NCI-H128 (cell line): ENCODE data around the gene HSDL1.

Experiments
- DNase-seq: peaks from one replicate; lab custom pipeline; 2025; ENCODE audit not compliant: unreplicated experiment; lab: John Stamatoyannopoulos, UW

Gene HSDL1

DNA sequence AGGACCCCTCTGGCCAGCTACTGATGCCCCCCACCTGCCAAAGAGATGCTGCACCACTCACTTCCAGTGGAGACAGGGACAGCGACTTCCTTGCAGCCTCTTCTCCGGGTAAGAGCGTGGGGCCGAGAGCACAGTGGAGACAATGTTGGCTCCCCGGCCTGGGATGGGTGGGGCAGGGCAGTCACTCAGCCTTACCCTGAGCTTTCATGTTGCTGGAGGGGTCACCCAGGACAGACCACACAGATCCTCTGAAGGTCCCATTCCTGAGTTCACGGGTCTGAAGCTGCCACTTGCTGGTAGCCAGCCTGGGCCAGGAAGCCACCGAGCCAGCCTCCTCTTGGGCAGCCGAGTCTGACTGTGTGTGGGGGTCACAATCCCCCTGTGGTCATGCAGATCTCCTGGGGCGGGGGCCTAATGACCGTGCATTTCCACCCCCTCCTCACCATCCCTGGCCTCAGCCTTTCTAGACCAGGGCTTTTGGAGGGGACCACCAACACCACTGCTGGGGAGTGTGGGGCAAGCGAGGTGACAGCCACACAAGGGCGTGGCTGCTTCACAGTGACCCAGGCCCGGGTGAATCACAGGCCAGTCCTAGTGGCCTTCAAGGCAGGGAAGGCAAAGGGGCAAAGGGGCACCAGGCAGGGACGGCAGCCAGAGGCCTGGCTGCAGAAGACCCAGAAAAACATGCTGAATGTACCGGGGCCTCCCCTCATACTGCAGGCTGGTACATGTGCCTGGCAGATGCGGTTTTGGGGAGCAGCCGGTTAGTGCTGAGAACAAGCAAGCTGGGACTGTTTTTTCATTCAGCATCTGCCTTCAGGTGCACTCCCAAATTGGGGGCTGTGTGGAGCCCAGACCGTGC lies 31.4 kb upstream of the HSDL1 start:
- no peak for DNase-seq

DNA sequence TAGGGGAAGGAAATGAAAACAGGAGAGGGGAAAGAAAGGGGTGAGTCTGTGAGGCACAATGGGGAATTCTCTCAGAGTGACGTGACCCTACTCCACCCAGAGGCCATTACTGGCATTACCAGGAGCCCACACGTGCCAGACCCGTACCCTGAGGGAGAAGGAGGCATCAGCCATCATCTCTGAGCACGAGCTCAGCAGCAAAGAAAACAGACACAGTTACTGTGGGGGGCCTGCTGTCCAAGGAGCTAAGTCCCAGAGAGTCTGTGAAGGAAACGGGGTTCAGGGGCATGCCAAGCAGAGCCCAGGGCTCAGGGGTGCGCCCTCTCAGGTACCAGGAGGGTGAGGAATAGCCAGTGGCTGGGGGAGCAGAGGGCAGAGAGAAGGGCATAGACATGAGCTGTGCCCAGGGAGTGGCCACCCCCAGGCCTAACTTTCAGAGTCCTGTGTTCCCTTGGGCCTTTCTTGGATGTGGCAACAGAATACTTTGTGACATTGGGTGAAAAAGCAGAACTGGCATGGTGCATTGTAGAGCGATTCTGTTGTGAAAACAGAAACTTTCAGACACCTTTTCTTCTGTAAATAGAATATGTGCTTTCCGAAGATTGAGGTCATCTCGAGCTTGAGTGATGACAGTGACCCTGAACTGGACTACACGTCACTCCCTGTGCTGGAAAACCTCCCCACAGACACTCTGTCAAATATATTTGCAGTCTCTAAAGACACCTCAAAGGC lies 30.5 kb upstream of the HSDL1 start:
- no peak for DNase-seq

DNA sequence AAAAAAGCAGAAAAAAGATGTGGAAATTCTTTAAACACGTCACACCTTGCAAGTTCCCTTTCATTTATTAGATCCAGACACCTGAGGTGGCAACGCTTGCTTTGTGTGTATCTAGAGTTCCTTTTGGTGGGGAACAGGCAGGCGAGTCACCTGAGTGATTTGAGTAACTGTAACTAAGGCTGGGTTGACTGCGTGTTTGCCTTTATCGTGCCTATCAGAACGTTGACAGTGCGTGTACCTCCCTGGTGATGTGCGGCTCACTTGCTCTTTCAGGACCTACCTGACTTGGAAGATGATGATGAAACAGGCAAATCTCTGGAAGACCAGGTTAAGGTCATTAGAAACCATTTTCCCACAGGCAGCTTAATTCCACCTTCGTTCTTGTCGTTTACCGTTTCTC lies 29.4 kb upstream of the HSDL1 start:
- no peak for DNase-seq

DNA sequence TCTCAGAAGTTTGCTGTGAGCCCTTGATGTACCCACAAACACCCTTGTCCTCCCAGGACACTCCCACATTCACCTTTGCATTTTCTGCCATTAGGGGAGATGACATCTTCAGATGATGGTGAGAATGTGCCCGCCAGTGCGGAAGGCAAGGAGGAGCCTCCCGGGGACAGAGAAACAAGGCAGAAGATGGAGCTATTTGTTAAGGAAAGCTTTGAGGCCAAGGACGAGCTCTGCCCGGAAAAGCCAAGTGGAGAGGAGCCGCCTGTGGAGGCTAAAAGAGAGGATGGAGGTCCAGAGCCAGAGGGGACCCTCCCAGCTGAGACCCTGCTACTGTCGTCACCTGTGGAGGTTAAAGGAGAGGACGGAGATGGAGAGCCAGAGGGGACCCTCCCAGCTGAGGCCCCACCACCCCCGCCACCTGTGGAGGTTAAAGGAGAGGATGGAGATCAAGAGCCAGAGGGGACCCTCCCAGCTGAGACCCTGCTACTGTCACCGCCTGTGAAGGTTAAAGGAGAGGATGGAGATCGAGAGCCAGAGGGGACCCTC lies 24.9 kb upstream of the HSDL1 start:
- no peak for DNase-seq

DNA sequence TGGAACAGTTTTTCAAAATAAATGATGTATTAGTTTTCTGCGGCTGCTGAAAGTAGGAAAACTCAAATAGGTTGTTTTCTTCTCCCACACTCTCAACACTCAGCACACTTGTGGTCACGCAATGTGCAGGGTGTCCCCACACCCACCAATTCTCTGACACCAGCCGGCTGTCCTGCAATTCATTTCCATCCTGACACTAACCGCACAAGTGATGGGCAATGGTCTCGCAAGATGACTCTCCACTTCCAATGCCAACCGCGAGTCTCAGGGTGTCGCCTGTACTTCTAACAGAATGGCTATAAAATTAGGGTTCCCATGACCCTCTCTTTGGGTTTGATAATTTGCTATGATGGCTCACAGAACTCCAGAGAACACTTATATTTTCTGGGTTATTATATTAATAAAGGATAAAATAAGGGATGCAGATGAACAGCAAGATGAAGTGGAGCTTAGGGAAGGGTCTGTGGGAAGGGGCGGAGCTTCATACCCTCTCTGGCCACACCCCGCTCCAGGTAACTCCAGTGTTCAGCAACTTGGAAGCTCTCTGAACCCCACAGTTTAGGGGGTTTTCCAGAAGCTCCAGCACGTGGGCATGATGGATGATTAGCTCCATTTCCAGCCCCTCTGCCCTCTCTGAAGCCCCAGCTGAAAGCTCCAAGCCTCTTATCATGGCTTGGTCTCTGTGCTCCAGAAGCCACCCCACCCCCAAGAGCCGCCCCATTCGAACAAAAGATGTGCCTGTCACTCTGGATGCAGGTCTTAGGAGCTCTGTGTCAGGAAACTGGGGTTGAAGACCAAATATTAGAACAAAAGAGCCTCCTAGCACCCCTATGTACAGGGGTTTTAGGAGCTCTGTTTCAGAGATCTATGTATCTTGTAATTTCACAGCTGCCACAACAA lies 22.1 kb upstream of the HSDL1 start:
- DNase-seq: no peak

DNA sequence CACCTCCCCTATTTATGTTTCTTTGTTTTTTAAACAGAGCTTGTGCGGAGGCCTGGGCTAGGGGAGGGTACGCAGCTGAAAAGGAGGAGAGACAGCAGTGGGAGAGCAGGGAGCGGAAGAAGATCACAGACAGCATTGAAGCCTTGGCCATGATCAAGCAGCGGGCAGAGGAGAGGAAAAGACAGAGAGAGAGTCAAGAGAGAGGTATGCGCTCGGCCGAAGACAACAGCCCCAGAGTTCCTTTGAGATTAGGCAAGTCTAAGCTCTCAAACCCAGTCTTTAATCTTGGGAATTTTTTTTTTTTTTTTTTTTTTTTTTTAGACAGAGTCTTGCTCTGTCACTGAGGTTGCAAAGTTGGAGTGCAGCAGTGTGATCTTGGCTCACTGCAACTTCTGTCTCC lies 20.8 kb upstream of the HSDL1 start:
- DNase-seq: no peak

DNA sequence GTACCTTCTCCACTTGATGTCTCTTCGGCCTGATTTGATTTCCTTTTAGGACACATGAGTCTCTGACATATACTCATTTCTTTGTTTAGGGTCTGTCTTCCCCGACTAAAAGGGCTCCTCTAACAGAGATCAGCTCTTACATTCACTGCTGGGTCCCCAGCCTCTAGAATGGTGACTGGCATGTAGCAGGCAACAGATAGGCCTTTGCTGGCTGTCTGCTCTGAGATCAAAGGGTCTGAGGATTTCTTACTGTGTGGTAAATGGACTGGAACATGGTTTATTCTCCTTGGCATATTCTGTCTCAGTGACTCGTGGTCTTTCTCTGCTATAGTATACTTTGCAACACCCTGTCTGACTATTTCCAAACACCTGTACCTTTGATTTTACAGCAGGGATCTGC lies 16.8 kb upstream of the HSDL1 start:
- no peak for DNase-seq

DNA sequence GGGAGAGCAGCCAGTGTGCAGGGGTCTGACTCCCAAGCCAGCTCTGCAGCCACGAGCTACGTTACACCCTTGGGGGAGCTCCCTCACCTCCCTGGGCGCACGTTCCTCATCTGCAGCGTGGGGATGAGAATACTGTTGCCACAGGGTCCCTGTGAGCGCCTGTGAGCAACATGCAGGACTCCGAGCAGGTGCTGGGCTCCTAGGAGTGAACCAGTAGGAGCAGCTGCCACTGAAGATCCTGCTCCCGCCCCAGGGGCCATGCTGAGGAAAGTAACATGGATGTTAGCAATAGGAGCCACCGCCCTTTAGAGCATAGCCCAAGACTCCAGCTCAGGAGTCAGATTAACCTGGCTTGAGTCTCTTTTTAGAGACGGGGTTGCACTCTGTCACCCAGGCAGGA lies 16.1 kb upstream of the HSDL1 start:
- DNase-seq: no peak

DNA sequence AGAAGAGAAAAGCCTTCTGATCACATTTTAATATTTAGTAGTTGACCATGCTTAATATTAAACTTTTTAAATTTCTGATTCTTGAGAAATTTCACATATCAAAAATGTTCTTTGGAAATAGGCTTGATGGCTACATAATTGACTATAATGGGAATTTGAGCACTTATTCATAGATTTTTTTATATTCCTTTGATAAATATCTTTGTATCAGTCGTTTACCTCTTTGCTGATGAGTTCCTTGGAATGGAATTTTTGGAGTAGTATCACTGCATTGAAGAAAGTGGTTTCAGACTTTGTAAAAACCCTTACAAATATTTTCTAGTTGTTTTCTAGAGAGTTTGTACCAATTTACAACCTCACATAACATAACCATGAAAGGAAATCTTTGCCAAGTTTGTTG lies 14.8 kb upstream of the HSDL1 start:
- no peak for DNase-seq

DNA sequence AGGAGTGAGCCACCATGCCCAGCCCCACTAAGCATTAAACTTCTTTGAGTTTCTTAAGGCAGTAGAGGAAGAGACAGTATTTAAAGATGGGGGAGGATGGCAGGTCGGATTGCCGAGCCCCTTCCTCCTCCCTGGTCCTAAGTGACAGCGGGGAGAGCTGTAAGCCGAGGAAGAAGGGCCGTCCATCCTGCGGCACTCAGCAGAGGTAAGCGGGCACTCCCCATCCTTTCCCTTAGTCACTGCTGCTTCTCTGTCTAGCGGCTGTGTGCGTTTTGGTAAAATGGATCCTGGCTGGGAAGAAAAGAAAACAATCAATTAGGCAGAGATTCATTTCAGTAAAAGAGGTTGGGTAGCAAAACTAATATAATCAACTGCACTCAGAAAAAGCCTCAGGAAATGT lies 14.0 kb upstream of the HSDL1 start:
- DNase-seq: no peak

DNA sequence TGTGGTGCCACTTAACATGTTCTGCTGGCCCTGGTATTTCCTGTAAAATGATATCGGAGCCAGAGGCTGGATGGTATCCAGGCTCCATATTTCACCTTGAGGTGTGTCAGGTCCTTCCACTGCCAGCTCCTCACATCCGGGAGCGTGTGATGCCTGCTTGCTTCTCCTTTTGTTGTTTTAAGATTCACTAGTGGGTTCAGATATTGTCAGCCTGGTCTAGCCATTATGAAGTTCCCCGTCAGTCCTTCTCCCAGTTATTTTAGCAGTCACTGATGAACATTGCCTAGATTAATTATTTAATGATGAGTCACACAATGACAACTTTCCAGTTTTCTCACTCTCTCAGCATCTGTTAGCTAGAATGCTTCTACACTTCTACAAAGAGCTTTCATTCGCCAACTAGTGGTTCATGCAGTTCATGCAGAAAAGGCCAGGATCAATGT lies 11.4 kb upstream of the HSDL1 start:
- no peak for DNase-seq

DNA sequence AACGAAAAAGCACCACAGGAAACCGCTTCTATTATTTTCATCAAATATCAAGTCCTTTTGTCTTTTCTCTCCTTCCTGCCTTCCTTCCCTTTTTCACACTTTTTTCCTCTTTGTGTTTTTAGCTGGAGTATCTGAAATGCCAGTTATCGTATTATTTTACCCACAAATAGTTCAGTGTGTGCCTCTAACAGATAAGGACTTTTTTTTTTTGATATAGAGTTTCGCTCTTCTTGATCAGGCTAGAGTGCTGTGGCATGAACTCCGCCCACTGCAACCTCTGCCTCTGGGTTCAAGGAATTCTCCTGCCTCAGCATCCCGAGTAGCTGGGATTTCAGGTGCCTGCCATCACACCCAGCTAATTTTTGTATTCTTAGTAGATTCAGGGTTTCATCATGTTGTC lies 10.8 kb upstream of the HSDL1 start:
- DNase-seq: no peak

DNA sequence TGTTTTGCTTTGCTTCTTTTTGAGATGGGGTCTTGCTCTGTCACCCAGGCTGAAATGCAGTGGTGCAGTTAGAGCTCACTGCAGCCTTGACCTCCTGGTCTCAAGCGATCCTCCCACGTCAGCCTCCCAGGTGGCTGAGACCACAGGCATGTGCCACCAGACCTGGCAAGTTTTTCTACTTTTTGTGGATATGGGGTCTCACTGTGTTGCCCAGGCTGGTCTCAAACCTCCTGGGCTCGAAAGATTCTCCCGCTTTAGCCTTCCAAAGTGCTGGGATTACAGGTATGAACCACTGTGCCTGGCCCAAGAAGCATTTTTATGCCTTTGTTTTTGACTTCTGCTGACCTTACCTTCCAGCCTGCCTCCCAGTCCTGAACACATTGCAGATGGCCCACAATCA lies 10.2 kb upstream of the HSDL1 start:
- DNase-seq: no peak

DNA sequence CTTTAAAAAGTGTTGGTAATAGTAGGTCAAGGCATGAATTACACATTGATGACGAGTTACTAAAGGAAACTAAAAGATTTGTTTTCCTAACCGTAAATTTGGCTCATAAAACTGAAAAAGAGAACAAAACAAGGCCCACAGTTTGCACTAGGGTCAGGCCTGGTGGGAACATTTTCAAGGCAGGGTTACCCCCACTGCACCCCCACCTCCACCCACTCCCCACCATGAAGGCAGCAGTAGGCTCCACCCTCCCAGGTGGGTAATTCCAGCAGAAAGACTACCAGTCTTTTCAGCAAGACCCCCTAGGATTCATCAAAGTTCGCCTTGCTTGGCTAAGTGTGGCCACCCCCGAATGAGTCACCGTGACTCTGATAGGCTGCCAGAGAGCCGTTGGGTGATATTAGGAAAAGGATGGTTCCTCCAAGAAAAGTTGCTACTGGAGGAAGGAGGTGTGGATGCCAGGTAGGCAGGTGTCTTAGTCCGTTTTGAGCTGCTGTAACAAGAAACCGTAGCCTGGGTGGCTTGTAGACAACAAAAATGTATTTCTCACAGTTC lies 8.8 kb upstream of the HSDL1 start:
- DNase-seq: no peak

DNA sequence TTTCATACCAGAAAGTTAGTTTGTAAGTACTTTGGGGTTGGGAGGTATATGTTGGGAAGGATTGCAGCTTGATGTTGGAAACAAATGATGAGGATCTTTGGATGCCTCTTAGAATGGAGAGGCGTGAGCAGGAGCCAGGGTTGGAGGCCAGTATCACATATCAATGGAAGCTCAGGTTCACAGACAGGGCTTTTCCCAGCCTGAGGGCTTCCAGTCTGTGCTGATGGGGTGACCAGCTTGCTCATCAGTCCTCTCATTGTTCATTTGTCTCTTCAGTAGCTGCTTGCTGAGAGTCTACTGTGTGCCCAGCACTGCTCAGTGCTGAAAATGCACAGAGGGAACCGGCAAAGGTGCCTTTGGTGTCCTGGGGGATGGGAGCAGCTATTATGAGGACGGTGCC lies 5.9 kb upstream of the HSDL1 start:
- DNase-seq: no peak

DNA sequence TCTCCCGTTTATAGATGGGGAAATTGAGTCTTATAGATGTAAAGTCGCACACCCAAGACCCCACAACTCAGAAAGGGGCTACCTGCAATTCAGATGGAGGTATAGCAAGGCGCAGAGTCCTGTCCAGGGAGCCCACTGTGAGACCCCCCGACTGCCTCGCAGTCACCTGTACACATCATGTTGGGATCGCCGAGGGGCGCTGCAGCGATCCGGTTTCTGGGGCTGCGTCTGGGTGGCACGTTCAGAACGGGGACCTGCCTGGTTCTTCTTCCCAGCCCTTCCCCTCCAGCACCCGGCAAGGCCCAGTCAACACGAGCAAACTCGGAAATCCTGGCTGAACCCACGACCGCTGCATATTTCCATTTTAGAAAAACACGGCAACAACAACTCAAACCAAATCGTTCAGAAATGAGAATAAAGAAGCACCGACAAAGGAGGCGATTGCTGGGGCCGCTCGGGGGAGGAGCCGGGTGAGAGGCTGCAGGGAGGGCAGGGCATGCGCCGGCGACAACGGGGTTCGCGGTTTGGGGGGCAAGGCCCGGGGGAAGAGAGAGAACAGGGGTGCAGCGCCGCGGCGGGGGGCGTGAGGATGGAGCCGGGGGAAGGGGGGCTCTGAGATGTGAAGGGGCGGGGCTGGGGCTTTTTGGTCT lies 643 bp downstream of the HSDL1 start:
- no peak for DNase-seq

DNA sequence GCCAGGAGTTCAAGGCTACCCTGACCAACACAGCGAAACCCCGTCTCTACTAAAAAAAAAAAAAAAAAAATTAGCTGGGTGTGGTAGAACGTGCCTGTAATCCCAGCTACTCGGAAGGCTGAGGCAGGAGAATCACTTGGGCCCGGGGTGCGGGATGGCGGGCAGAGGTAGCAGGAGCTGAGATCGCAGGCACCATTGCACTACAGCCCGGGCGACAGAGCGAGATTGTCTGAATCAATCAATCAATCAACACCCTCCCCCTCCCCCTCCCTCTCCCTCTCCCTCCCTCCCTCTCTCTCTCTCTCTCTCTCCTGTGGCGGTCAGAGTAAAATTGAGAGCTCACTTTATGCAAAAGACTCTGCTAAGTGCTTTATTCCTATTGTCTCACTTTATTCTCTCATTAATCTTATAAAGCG lies 1.2 kb downstream of the HSDL1 start:
- no peak for DNase-seq

DNA sequence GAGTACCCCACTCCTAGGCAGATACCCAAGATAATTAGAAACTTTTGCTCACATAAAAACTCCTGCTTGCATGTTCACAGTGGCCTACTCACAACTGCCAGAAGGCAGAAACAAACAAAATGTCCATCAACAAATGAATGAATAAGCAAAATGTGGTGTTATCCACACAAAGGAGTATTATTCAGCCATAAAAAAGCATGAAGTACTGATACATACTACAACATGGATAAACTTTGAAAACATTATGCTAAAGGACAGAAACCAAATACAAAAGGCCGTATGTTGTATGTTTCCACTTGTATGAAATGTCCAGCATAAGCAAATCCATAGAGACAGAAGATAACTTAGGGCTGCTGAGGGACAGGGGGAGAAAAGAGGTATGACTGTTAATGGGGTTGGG lies 1.9 kb downstream of the HSDL1 start:
- DNase-seq: no peak

DNA sequence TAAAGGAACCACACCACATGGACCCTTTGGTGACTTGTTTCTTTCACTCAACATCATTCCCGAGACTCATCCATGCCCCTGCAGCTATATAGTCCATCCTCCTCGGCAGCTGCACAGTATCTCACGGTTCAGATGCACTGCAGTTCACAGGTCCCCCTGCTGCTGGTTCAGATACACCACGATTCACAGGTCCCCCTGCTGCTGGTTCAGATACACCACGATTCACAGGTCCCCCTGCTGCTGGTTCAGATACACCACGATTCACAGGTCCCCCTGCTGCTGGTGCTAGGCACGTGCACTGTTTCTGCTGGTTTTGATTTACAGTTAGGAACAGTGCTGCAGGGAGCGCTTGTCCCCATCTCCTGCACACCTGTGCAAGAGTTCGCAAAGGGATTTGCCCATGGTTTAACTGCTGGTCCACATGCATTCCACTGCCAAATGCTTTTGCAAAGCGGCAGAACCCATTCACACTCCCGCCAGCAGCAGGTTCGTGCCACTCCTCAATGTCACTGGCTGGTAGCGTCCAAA lies 3.8 kb downstream of the HSDL1 start:
- no peak for DNase-seq

DNA sequence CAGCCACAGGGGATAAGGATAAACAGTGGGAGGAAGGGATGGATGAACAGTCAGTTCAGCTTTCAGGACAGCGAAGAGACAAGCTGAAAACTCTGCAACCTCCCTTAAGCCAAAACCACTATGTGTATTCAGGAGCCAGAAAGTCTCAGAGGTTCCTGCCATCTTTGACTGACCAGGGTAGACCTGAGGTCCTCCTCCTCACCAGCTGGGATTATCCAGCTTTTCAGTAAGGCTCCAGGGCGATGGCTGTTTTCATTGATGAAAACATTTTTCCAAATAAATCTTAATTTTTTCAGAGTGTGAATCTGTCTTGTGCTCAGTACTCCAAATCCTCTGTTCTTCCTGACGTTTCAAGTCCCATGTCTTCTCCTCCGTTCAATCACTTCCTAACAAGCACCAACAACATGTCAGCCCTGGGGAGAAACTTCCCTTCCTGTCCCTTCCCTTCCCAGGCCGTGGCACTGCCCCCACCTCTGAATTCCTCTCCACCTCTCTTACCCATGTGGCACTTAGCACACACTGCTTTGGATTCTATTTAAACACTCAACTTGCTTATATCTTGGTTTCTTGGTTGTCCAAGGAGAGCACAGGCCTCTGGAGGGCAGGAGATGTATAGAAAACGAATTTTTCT lies 5.2 kb downstream of the HSDL1 start:
- DNase-seq: no peak
